GM12878 (cell line): ENCODE results near the gene SLC6A7.

Experiments used
- CTCF ChIP-seq, 3 experiments: IDR thresholded peaks in 2 of 3; conservative IDR thresholded peaks in 1 of 3; 2 replicates each; pipeline ENCODE4 v1.5.1; 2011; ENCODE audit warnings: low read depth in 3 of 3, low read length in 3 of 3, mild to moderate bottlenecking in 3 of 3, control low read depth in 2 of 3, moderate library complexity in 2 of 3, inconsistent platforms in 1 of 3, mixed read lengths in 1 of 3; ENCODE audit not compliant: control insufficient read depth in 2 of 3, insufficient read depth in 1 of 3; ENCODE audit errors: extremely low read depth in 1 of 3
- E4F1 ChIP-seq: fragments of 450-650 bp; IDR thresholded peaks from 2 replicates; pipeline ENCODE4 v1.6.1; 2018; ENCODE audit warnings: borderline replicate concordance, mild to moderate bottlenecking; ENCODE audit not compliant: partially characterized antibody
- KDM1A ChIP-seq: fragments of 200-600 bp; sonication (generic); IDR thresholded peaks from 2 replicates; pipeline ENCODE4 v1.6.1; 2016; ENCODE audit warnings: borderline replicate concordance
- POLR2A ChIP-seq: IDR thresholded peaks from 2 replicates; pipeline ENCODE4 v1.6.1; 2011; ENCODE audit warnings: low read depth, mild to moderate bottlenecking, low read length
- POLR2AphosphoS5 ChIP-seq: IDR thresholded peaks from 2 replicates; pipeline ENCODE4 v1.6.1; 2011; ENCODE audit warnings: mild to moderate bottlenecking, low read length, inconsistent platforms
- RBBP5 ChIP-seq: fragments of 200-600 bp; sonication (generic); conservative IDR thresholded peaks from 2 replicates; pipeline ENCODE4 v1.6.1; 2016
- SIX5 ChIP-seq: IDR thresholded peaks from 2 replicates; pipeline ENCODE4 v1.6.1; 2011; ENCODE audit warnings: mild to moderate bottlenecking, low read depth, low read length, moderate library complexity; ENCODE audit not compliant: severe bottlenecking
- USF1 ChIP-seq: IDR thresholded peaks from 2 replicates; pipeline ENCODE4 v1.6.1; 2011; ENCODE audit warnings: borderline replicate concordance, low read depth, mild to moderate bottlenecking, moderate library complexity, mixed read lengths, low read length; ENCODE audit not compliant: insufficient read depth; ENCODE audit errors: extremely low read length
- ZBED1 ChIP-seq: IDR thresholded peaks from 2 replicates; pipeline ENCODE4 v1.6.1; 2016; ENCODE audit warnings: borderline replicate concordance
- TF ChIP-seq, protein P1 (sequence below): fragments of 450-650 bp; IDR thresholded peaks from 2 replicates; pipeline ENCODE4 v1.6.1; 2017; ENCODE audit warnings: mild to moderate bottlenecking
- TF ChIP-seq, protein P2 (sequence below): IDR thresholded peaks from 2 replicates; pipeline ENCODE4 v1.6.1; 2011; ENCODE audit warnings: low read depth, mild to moderate bottlenecking, low read length, moderate library complexity, borderline replicate concordance; ENCODE audit errors: extremely low read depth

DNA sequence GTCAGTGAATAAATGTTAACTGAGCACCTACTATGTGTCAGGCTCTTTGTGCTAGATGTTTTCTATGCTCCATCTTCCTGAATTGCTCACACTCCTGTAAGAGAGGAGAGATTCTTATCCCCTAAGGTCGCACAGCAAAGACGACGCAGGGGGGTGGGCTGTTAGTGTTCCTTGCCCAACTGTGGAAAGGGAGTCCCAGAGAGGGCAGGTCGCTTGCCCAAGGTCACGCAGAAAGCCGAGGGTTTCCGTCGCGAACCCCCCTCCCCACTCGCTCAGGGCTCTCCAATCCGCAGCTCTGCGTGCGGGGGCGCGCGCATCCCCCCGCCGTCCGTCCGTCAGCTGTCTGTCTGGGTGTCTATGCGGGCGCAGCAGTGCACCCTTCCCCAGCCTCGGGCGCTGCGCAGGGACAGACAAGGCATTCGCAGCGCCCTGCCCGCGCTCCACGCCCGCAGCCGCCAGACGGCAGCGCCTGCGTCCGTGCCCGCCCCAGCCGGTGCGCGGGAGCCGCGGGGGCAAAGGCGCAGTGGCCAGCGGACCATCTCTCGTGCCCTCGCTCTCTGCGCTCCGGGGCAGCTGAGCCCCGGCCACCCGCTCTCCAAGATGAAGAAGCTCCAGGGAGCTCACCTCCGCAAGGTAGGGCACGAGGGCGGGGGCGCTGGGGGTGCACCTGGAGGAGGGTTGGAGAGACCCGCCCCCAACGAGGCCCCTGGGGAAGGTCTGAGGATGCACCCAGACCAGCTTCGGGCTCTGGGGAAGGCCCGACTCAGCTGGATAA, at the start of gene SLC6A7:
- TF ChIP-seq CTCF (IDR thresholded peaks at IDR 0.05 in 2 of 3, conservative IDR thresholded peaks at IDR 0.05 in 1 of 3; ENCODE audit: control insufficient read depth in 2 of 3, extremely low read depth in 1 of 3, insufficient read depth in 1 of 3, low read depth in 3 of 3, low read length in 3 of 3) (no peak), SIX5 (no peak), E4F1 (no peak), KDM1A (no peak), ZBED1 (no peak), RBBP5 (no peak), USF1 (no peak), POLR2A (no peak), POLR2AphosphoS5 (no peak)
- TF ChIP-seq, protein P1, sequence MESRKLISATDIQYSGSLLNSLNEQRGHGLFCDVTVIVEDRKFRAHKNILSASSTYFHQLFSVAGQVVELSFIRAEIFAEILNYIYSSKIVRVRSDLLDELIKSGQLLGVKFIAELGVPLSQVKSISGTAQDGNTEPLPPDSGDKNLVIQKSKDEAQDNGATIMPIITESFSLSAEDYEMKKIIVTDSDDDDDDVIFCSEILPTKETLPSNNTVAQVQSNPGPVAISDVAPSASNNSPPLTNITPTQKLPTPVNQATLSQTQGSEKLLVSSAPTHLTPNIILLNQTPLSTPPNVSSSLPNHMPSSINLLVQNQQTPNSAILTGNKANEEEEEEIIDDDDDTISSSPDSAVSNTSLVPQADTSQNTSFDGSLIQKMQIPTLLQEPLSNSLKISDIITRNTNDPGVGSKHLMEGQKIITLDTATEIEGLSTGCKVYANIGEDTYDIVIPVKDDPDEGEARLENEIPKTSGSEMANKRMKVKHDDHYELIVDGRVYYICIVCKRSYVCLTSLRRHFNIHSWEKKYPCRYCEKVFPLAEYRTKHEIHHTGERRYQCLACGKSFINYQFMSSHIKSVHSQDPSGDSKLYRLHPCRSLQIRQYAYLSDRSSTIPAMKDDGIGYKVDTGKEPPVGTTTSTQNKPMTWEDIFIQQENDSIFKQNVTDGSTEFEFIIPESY = no peak
- TF ChIP-seq, protein P2, sequence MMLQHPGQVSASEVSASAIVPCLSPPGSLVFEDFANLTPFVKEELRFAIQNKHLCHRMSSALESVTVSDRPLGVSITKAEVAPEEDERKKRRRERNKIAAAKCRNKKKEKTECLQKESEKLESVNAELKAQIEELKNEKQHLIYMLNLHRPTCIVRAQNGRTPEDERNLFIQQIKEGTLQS = no peak
